ENCODE data around the gene CMC2. TPM values are rescaled to one million over a fixed set of nuclear protein-coding genes. Genes with fewer than 3 reads are reported as not detected.

The CMC2 gene
- total RNA-seq, 1 experiment from 2014 or later: 205 TPM

Other genes starting within 250 kb of the CMC2 start
- gene CDYL2, start 202.3 kb downstream of the CMC2 start, total RNA-seq (2014; rRNA removed; shearing (Covaris generic)): 2.5 and 15.1 TPM in 2 replicates
- 82.5 and 109 TPM in 2 replicates for gene CENPN, start 329 bp upstream of the CMC2 start, total RNA-seq (2014; rRNA removed; shearing (Covaris generic))
- gene ATMIN, start 29.0 kb upstream of the CMC2 start, total RNA-seq (2014; rRNA removed; shearing (Covaris generic)): 24.6 and 45.4 TPM in 2 replicates
- 0.18 TPM in 1 of 2 replicates, not detected in the other for gene C16orf46, start 70.4 kb upstream of the CMC2 start, total RNA-seq (2014; rRNA removed; shearing (Covaris generic))
- gene GCSH, start 89.5 kb upstream of the CMC2 start, total RNA-seq (2014; rRNA removed; shearing (Covaris generic)): 43.9 and 45.7 TPM in 2 replicates
- not detected in 2 replicates for gene BCO1, start 231.8 kb upstream of the CMC2 start, total RNA-seq (2014; rRNA removed; shearing (Covaris generic))